ENCODE results near the gene CDK12. TPM values are rescaled to one million over a fixed set of nuclear protein-coding genes. Genes with fewer than 3 reads are reported as not detected.
A peak's percentile ranks its signal among the peaks of the same experiment; 100 is the strongest.

The CDK12 gene
- total and polyA plus RNA-seq, 10 of the 15 experiments (the other 5 are each of a cell fraction or from before 2014, with no cell fraction given) = 3.2 to 55.1 (median 31.9) TPM

DNA sequence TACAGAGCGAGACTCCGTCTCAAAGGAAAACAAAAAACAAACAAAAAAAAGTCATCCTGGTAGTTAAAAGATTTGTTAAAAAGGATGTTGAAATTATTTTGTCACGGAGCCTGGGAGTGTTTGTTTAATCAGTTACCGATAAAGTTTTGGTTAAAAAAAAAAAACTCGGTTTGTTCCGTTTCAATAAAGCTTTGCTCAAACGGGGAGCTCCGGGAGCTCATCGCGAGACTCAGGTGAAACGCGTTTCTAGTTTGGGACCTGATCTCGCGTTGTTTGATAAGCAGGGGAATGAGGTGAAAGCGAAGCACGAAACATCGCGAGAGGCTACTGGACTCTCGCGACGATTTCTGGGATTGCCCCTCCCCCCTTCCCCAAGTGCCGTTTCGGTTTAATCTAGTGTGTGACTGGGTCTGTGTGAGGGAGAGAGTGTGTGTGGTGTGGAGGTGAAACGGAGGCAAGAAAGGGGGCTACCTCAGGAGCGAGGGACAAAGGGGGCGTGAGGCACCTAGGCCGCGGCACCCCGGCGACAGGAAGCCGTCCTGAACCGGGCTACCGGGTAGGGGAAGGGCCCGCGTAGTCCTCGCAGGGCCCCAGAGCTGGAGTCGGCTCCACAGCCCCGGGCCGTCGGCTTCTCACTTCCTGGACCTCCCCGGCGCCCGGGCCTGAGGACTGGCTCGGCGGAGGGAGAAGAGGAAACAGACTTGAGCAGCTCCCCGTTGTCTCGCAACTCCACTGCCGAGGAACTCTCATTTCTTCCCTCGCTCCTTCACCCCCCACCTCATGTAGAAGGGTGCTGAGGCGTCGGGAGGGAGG, at the start of gene CDK12 (continued):
- peak; percentile 29; the same call in 1 of the 2 replicates for TF ChIP-seq MTA2 (IDR thresholded peaks at IDR 0.05; ENCODE audit: low read depth)
- peak; percentile 67 for TF ChIP-seq CREB1 (IDR thresholded peaks at IDR 0.05; ENCODE audit: low read depth)
- TF ChIP-seq, protein P1, sequence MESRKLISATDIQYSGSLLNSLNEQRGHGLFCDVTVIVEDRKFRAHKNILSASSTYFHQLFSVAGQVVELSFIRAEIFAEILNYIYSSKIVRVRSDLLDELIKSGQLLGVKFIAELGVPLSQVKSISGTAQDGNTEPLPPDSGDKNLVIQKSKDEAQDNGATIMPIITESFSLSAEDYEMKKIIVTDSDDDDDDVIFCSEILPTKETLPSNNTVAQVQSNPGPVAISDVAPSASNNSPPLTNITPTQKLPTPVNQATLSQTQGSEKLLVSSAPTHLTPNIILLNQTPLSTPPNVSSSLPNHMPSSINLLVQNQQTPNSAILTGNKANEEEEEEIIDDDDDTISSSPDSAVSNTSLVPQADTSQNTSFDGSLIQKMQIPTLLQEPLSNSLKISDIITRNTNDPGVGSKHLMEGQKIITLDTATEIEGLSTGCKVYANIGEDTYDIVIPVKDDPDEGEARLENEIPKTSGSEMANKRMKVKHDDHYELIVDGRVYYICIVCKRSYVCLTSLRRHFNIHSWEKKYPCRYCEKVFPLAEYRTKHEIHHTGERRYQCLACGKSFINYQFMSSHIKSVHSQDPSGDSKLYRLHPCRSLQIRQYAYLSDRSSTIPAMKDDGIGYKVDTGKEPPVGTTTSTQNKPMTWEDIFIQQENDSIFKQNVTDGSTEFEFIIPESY (IDR thresholded peaks at IDR 0.05) = peak; percentile 80; the same call in 1 of the 2 replicates
- no peak; a peak in 1 of 4 replicates for TF ChIP-seq SRF (IDR thresholded peaks at IDR 0.05; ENCODE audit: low read depth in 2 of 2, low read length in 2 of 2)
- peak; percentile 71; the same call in 1 of the 2 replicates for TF ChIP-seq RB1 (IDR thresholded peaks at IDR 0.05; ENCODE audit: borderline replicate concordance)
- peak; percentile 32; the same call in 1 of the 2 replicates for TF ChIP-seq JUNB (IDR thresholded peaks at IDR 0.05)
- no peak for TF ChIP-seq SUPT20H (IDR thresholded peaks at IDR 0.05; ENCODE audit: borderline replicate concordance, control insufficient read depth, low read depth, low read length)
- TF ChIP-seq KDM1A (IDR thresholded peaks at IDR 0.05; ENCODE audit: borderline replicate concordance) = no peak
- peak; percentile 76 for TF ChIP-seq MLLT1 (IDR thresholded peaks at IDR 0.05)
- TF ChIP-seq IRF4 (IDR thresholded peaks at IDR 0.05; ENCODE audit: low read depth, low read length) = peak; percentile 75; the same call in 1 of the 2 replicates
- TF ChIP-seq PKNOX1 (IDR thresholded peaks at IDR 0.05) = peak; percentile 91
- TF ChIP-seq NFYB (IDR thresholded peaks at IDR 0.05; ENCODE audit: insufficient read depth, low read depth, low read length) = no peak
- TF ChIP-seq NR2C1 (IDR thresholded peaks at IDR 0.05) = peak; percentile 51
- TF ChIP-seq KLF5 (IDR thresholded peaks at IDR 0.05; ENCODE audit: partially characterized antibody) = peak; percentile 83
- TF ChIP-seq ZBTB40 (IDR thresholded peaks at IDR 0.05; ENCODE audit: borderline replicate concordance) = peak; percentile 100
- peak; percentile 79 for TF ChIP-seq ATF7 (IDR thresholded peaks at IDR 0.05; ENCODE audit: low read depth)
- 0 out of 3 replicates have a peak, but pooled peaks of 1 of the 2 experiments have one; percentile 17 for TF ChIP-seq EGR1 (IDR thresholded peaks at IDR 0.05; ENCODE audit: borderline replicate concordance in 1 of 2, low read depth in 2 of 2, low read length in 2 of 2)
- TF ChIP-seq HDGF (IDR thresholded peaks at IDR 0.05) = peak; percentile 86
- TF ChIP-seq HDAC6 (IDR thresholded peaks at IDR 0.05; ENCODE audit: unreplicated experiment) = no peak
- no peak for TF ChIP-seq MYC (IDR thresholded peaks at IDR 0.05; ENCODE audit: insufficient read depth, insufficient read length, insufficient replicate concordance, low read length, severe bottlenecking)
- TF ChIP-seq MEF2A (IDR thresholded peaks at IDR 0.05; ENCODE audit: insufficient read depth, low read depth, low read length) = peak; percentile 73

Data from GM12878 (cell line).